PC-3 (cell line): ENCODE results near the gene B4GALNT3. TPM values are rescaled to one million over a fixed set of nuclear protein-coding genes. Genes with fewer than 3 reads are reported as not detected.
"Not testable (repeated sequence)": the region's sequence is repeated elsewhere in the genome, so short reads cannot be mapped to it uniquely, and the experiment has no call there.

Experiments used
- ATAC-seq: fragments of 200-7000 bp; cut with Tn5 transposase; 2 replicates; pipeline ENCODE4 v1.9.1; 2020; ENCODE audit warnings: mild to moderate bottlenecking, moderate library complexity
- BruUV-seq: library from RNA; stranded (reverse); fragments of 400-500 nt; replicated peaks from 2 replicates; lab custom pipeline; 2021; lab: Mats Ljungman, UMichigan
- CTCF ChIA-PET: fragments of 300-600 bp; sonication (Branson Sonifier 250); formaldehyde crosslinking; loops from one replicate; lab custom pipeline; 2022; ENCODE audit warnings: antibody characterized with exemption; lab: Charles Lee
- POLR2A ChIA-PET: fragments of 300-600 bp; sonication (Branson Sonifier 250); formaldehyde crosslinking; loops from one replicate; lab custom pipeline; 2022; ENCODE audit warnings: antibody characterized with exemption; ENCODE audit not compliant: unreplicated experiment; lab: Charles Lee
- DNase-seq: peaks from one replicate; pipeline ENCODE4 v3.0.0-alpha.2; 2015
- H2AFZ ChIP-seq: fragments of 300-600 bp; sonication (generic); 2 replicates; pipeline ENCODE4 v1.6.0; 2016; ENCODE audit warnings: antibody characterized with exemption, low read length
- H3F3A ChIP-seq: fragments of 300-600 bp; sonication (generic); one replicate; pipeline ENCODE4 v1.6.0; 2017; ENCODE audit warnings: antibody characterized with exemption, low read length, control low read depth, mild to moderate bottlenecking; ENCODE audit not compliant: unreplicated experiment
- H3K27ac ChIP-seq: fragments of 300-600 bp; sonication (generic); 2 replicates; pipeline ENCODE4 v1.5.1; 2016; ENCODE audit warnings: mild to moderate bottlenecking, low read length
- H3K27me3 ChIP-seq: fragments of 300-600 bp; sonication (generic); 2 replicates; pipeline ENCODE4 v1.6.1; 2016; ENCODE audit warnings: low read length, mixed read lengths
- H3K36me3 ChIP-seq: fragments of 300-600 bp; sonication (generic); 2 replicates; pipeline ENCODE4 v1.6.1; 2016; ENCODE audit warnings: low read depth, mixed run types, low read length, mixed read lengths
- H3K4me1 ChIP-seq: fragments of 300-600 bp; sonication (generic); 2 replicates; pipeline ENCODE4 v1.5.1; 2016; ENCODE audit warnings: low read length; ENCODE audit not compliant: insufficient read depth
- H3K4me2 ChIP-seq: fragments of 300-600 bp; sonication (generic); 2 replicates; pipeline ENCODE4 v1.6.0; 2016; ENCODE audit warnings: low read length
- H3K4me3 ChIP-seq: fragments of 300-600 bp; sonication (generic); 2 replicates; pipeline ENCODE4 v1.5.1; 2016; ENCODE audit warnings: mild to moderate bottlenecking, low read length, mixed read lengths
- H3K79me2 ChIP-seq: fragments of 300-600 bp; sonication (generic); 2 replicates; pipeline ENCODE4 v1.6.1; 2017; ENCODE audit warnings: low read length, mixed read lengths
- H3K9ac ChIP-seq: fragments of 300-600 bp; sonication (generic); 2 replicates; pipeline ENCODE4 v1.6.0; 2016; ENCODE audit warnings: mild to moderate bottlenecking, low read length
- H3K9me2 ChIP-seq: fragments of 300-600 bp; sonication (generic); replicated peaks from 2 replicates; pipeline ENCODE4 v1.6.1; 2016; ENCODE audit warnings: mixed run types, low read length, mixed read lengths
- H3K9me3 ChIP-seq: fragments of 300-600 bp; sonication (generic); 2 replicates; pipeline ENCODE4 v1.6.1; 2016; ENCODE audit warnings: low read length, mixed read lengths
- H4K20me1 ChIP-seq: fragments of 300-600 bp; sonication (generic); 2 replicates; pipeline ENCODE4 v1.6.1; 2016; ENCODE audit warnings: low read length, mixed read lengths
- EZH2 ChIP-seq: fragments of 300-600 bp; sonication (generic); IDR thresholded peaks from one replicate; pipeline ENCODE4 v1.6.1; 2017; ENCODE audit warnings: antibody characterized with exemption, mild to moderate bottlenecking, low read length; ENCODE audit not compliant: unreplicated experiment
- EZH2phosphoT487 ChIP-seq: fragments of 300-600 bp; sonication (generic); IDR thresholded peaks from 2 replicates; pipeline ENCODE4 v1.6.1; 2018; ENCODE audit warnings: mild to moderate bottlenecking, antibody characterized with exemption, low read length, borderline replicate concordance
- intact Hi-C: fragments of 100-400 bp; cut with micrococcal nuclease; formaldehyde crosslinking; loops from 2 replicates; pipeline ENCODE4 v1.9.0; 2023
- total RNA-seq: library from RNA; depleted of rRNA; stranded (reverse); fragments of >200 nt; gene quantifications from 2 replicates; pipeline ENCODE4 v1.2.3, GENCODE V29; 2014
- TF ChIP-seq, protein P1 (sequence below): fragments of 300-600 bp; sonication (generic); conservative IDR thresholded peaks from 2 replicates; pipeline ENCODE4 v1.5.1; 2017; ENCODE audit warnings: antibody characterized with exemption, low read depth, mild to moderate bottlenecking, low read length

B4GALNT3 gene
- total RNA-seq, 1 experiment from 2014 or later: 3.7 TPM

DNA sequence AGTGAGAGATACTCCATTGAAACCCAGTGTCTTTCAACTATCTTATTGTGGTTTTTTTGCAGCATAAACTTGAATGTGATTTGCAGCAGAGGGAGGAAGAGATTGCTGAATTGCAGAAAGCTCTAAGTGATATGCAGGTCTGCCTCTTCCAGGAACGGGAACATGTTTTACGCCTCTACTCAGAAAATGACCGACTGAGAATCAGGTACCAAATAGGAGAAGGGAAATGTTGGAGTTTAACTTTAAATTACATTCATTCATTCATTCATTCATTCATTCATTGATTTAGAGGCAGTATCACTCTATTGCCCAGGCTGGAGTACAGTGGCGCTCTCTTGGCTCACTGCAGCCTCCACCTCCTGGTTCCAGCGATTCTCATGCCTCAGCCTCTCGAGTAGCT, 41.3 kb upstream of the B4GALNT3 start:
- Histone ChIP-seq H3K9me2 (no peaks in the 10 kb centered on the region), H4K20me1 (no peaks in the 10 kb centered on the region), H3K79me2 (no peaks in the 10 kb centered on the region), H3K4me3 (no peak overlapping the region), H2AFZ (no peak overlapping the region), H3K27me3 (no peaks in the 10 kb centered on the region), H3K4me1 (no peaks in the 10 kb centered on the region), H3K9me3 (no peaks in the 10 kb centered on the region), H3K27ac (no peak overlapping the region), H3K36me3 (no peaks in the 10 kb centered on the region; the same call in 1 of the 2 replicates), H3K4me2 (no peak overlapping the region), H3K9ac (no peak overlapping the region), H3F3A (no peaks in the 10 kb centered on the region)
- intact Hi-C loops: no loop called here
- ChIA-PET POLR2A (no interaction called here), CTCF (no interaction called here)
- ATAC-seq: no peak
- no TSS peak for BruUV-seq
- no peak for DNase-seq
- TF ChIP-seq EZH2phosphoT487: no peak
- no peak for TF ChIP-seq EZH2
- TF ChIP-seq, protein P1, sequence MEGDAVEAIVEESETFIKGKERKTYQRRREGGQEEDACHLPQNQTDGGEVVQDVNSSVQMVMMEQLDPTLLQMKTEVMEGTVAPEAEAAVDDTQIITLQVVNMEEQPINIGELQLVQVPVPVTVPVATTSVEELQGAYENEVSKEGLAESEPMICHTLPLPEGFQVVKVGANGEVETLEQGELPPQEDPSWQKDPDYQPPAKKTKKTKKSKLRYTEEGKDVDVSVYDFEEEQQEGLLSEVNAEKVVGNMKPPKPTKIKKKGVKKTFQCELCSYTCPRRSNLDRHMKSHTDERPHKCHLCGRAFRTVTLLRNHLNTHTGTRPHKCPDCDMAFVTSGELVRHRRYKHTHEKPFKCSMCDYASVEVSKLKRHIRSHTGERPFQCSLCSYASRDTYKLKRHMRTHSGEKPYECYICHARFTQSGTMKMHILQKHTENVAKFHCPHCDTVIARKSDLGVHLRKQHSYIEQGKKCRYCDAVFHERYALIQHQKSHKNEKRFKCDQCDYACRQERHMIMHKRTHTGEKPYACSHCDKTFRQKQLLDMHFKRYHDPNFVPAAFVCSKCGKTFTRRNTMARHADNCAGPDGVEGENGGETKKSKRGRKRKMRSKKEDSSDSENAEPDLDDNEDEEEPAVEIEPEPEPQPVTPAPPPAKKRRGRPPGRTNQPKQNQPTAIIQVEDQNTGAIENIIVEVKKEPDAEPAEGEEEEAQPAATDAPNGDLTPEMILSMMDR: no peak

GRCh38 chr12:422526-422925, 37.2 kb upstream of the B4GALNT3 start:
- Histone ChIP-seq H3K4me1 (no peaks in the 10 kb centered on the region), H3K27ac (no peak overlapping the region), H3K9me2 (no peaks in the 10 kb centered on the region), H3K27me3 (no peaks in the 10 kb centered on the region), H3K79me2 (no peaks in the 10 kb centered on the region), H3K4me3 (no peak overlapping the region), H3K36me3 (no peaks in the 10 kb centered on the region), H3K4me2 (no peak overlapping the region), H2AFZ (no peak overlapping the region), H3K9me3 (no peaks in the 10 kb centered on the region), H3F3A (no peaks in the 10 kb centered on the region), H4K20me1 (no peaks in the 10 kb centered on the region), H3K9ac (no peak overlapping the region)
- ChIA-PET POLR2A (no interaction called here), CTCF (no interaction called here)
- intact Hi-C loops: no loop called here
- DNase-seq: no peak
- TF ChIP-seq EZH2: no peak
- no peak for TF ChIP-seq EZH2phosphoT487
- TF ChIP-seq, protein P1: no peak
- no TSS peak for BruUV-seq
- ATAC-seq: no peak

- intact Hi-C loops, H3K27me3 ChIP-seq, H3K27ac ChIP-seq, H3K9me2 ChIP-seq, H2AFZ ChIP-seq, ATAC-seq, H3K4me2 ChIP-seq, BruUV-seq, H3K4me3 ChIP-seq, H3K79me2 ChIP-seq, H4K20me1 ChIP-seq, POLR2A ChIA-PET, DNase-seq, H3K36me3 ChIP-seq, CTCF ChIA-PET, H3K9me3 ChIP-seq, H3K4me1 ChIP-seq, H3F3A ChIP-seq, H3K9ac ChIP-seq: not testable (repeated sequence)
These were observed 24.0 kb upstream of the B4GALNT3 start for GRCh38 chr12:435737-436136.
